Prostate gland (tissue), 2 donors: Measurements from ENCODE around the gene ZXDC. TPM values are rescaled to one million over a fixed set of nuclear protein-coding genes. Genes with fewer than 3 reads are reported as not detected.

Source experiments
- DNase-seq: peaks from one replicate; pipeline ENCODE4 v3.0.0-alpha.2; 2019; ENCODE audit warnings: low spot score
- H3K27ac ChIP-seq, 2 donors: fragments of 200-600 bp; sonication (generic); 2 replicates each; pipeline ENCODE4 v1.5.1; 2017 to 2019
- H3K27me3 ChIP-seq: fragments of 200-600 bp; sonication (generic); replicated peaks from 2 replicates; pipeline ENCODE4 v1.5.1; 2019; ENCODE audit not compliant: insufficient read depth
- H3K36me3 ChIP-seq, 2 donors: fragments of 200-600 bp; sonication (generic); 1 replicate in 1 of 2; 2 replicates in 1 of 2; pipeline versions ENCODE4 v1.5.1 to v1.8.1; 2017 to 2019
- H3K4me1 ChIP-seq: fragments of 200-600 bp; sonication (generic); replicated peaks from 2 replicates; pipeline ENCODE4 v1.5.1; 2019
- H3K4me3 ChIP-seq, 2 donors: fragments of 200-600 bp; sonication (generic); 2 replicates each; pipeline ENCODE4 v1.5.1; 2017 to 2019
- H3K9me3 ChIP-seq: fragments of 200-600 bp; sonication (generic); 2 replicates; pipeline ENCODE4 v1.5.1; 2017
- CTCF ChIP-seq, 4 experiments: fragments of 200-600 bp in 2 of 4; fragments of 450-650 bp in 2 of 4; sonication (generic) in 2 of 4; IDR thresholded peaks; 1 replicate in 3 of 4; 2 replicates in 1 of 4; pipeline ENCODE4 v1.5.1; 2016 to 2019; ENCODE audit warnings: antibody characterized with exemption in 4 of 4, mild to moderate bottlenecking in 2 of 4, moderate library complexity in 2 of 4
- POLR2A ChIP-seq: fragments of 450-650 bp; IDR thresholded peaks from one replicate; pipeline ENCODE4 v1.6.1; 2016; ENCODE audit warnings: antibody characterized with exemption, mild to moderate bottlenecking
- POLR2AphosphoS5 ChIP-seq: sonication (generic); formaldehyde crosslinking; IDR thresholded peaks from one replicate; pipeline ENCODE4 v1.6.1; 2017; ENCODE audit warnings: antibody characterized with exemption
- WGBS: methylation state at CpG from one replicate; pipeline ENCODE4 v1.1.5; 2018; 5-methylcytosine and 5-hydroxymethylcytosine counted together
- intact Hi-C: fragments of 100-400 bp; cut with DNase I; formaldehyde crosslinking; loops from one replicate; pipeline ENCODE4 v1.14.2; 2022
- total RNA-seq, 2 donors: library from RNA; depleted of rRNA; stranded (reverse); fragments of >200 nt; gene quantifications; one replicate each; pipeline ENCODE4 v1.1.0, GENCODE V29; 2016

The ZXDC gene
- total RNA-seq, 2 donors from 2014 or later = 47.7 to 87.0 TPM

GRCh38 chr3:126456766-126457388 lies 18.8 kb downstream of the ZXDC start:
- Histone ChIP-seq H3K27me3 (no peaks in the 10 kb centered on the region), H3K4me1 (no peaks in the 10 kb centered on the region), H3K4me3 (no peak overlapping the region), H3K9me3 (no peaks in the 10 kb centered on the region), H3K27ac (no peak overlapping the region), H3K36me3 (peaks cover 13% of the 10 kb centered on the region in 2 donors)
- DNase-seq = no peak
- intact Hi-C loops = no loop called here
- 89% methylated on average over 12 of the region's 12 CpGs for WGBS
- no peak for TF ChIP-seq POLR2A
- no peak for TF ChIP-seq CTCF (IDR thresholded peaks at IDR 0.05)
- no peak for TF ChIP-seq POLR2AphosphoS5

- 78% methylated on average over 4 of the region's 4 CpGs for WGBS
- Histone ChIP-seq H3K27me3 (no peaks in the 10 kb centered on the region), H3K4me3 (no peak overlapping the region), H3K4me1 (no peaks in the 10 kb centered on the region), H3K27ac (no peak overlapping the region), H3K9me3 (no peaks in the 10 kb centered on the region), H3K36me3 (peaks cover 7 to 9% of the 10 kb centered on the region in 2 donors)
- TF ChIP-seq POLR2A (no peak), CTCF (IDR thresholded peaks at IDR 0.05) (no peak), POLR2AphosphoS5 (no peak)
- intact Hi-C loops = no loop called here
- DNase-seq = no peak
Observed at GRCh38 chr3:126456211-126456610, 19.5 kb downstream of the ZXDC start.

DNA sequence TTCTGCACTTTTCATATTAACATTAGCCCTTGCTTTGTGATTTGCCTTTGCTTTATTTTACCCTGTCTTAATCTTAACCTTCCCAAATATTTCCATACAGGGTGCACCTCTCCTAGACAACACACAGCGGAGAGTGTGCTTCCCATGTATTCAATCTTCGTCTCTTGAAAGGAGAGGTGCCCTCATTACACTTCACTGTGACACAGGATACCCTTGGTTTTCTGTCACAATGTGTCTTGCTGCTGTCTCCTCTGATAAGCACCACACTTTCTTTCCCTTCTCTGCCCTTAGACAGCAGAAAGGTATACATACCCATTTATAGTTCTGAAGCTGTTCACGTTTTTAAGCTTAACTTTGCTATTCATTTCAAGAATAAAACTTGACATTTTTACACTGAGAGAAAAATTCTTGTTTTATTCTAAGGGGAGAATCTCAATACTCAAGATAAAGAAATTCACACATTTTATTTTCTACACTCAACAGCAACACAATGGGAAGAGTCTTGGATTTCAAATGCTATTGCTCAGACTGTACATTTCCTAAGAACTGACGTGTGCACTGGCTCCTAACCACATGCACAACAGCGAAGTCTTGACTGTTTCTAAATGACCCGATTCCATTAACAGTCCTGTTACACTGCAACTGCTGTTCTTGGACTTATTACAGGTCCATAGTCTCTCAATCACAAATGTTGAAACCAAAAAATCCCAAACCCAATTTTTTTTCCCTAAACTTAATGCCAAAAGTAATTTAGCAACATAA lies 21.1 kb downstream of the ZXDC start:
- Histone ChIP-seq H3K4me1 (no peaks in the 10 kb centered on the region), H3K27me3 (no peaks in the 10 kb centered on the region), H3K27ac (no peak overlapping the region), H3K36me3 (peaks cover 0 to 5% of the 10 kb centered on the region in 2 donors), H3K9me3 (no peaks in the 10 kb centered on the region), H3K4me3 (no peak overlapping the region)
- no peak for TF ChIP-seq POLR2A
- TF ChIP-seq POLR2AphosphoS5 = no peak
- TF ChIP-seq CTCF (IDR thresholded peaks at IDR 0.05) = no peak
- WGBS = 88% methylated on average over 6 of the region's 6 CpGs
- intact Hi-C loops = no loop called here
- DNase-seq = no peak

DNA sequence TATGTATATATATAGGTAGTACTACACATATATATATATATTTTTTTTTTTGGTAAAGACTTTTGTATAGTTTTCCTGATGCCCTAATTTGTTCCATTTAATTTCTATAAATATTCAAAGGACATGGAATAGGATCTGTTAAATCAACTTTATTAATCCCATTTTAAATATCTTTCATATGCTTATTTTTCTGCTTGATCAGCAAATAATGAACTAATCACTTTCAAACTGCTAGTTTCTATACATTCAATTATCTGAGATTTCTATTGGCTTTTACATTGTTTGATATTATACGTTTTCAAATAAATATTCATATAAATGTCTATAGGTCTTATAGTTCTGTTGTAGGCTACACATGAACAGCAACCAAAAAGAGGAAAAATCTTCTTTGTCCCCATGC lies 21.7 kb downstream of the ZXDC start:
- TF ChIP-seq POLR2A (no peak), CTCF (IDR thresholded peaks at IDR 0.05) (no peak), POLR2AphosphoS5 (no peak)
- Histone ChIP-seq H3K36me3 (no peaks in the 10 kb centered on the region), H3K4me1 (no peaks in the 10 kb centered on the region), H3K27me3 (no peaks in the 10 kb centered on the region), H3K9me3 (no peaks in the 10 kb centered on the region), H3K4me3 (no peak overlapping the region), H3K27ac (no peak overlapping the region)
- WGBS = 77% methylated on average over 1 of the region's 1 CpG
- no peak for DNase-seq
- intact Hi-C loops = no loop called here

DNA sequence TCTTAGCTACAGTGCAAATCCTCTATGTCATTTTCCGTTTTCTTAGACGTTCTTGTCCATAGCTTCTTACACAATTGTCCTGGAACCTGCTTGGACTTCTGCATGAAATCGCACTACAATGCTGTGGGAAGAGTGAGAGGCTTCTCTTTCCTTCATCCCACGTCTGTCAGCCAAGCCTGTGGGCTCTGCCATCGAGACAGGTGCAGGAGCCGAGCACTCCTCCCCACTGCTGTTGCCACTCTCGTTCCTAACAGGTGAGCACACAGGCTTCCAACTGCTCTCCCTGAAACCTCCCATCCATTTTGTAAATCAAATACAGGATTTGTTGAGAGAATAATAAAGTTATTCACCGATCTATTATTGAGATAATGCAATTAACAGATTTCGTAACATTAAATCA lies 23.5 kb downstream of the ZXDC start:
- Histone ChIP-seq H3K9me3 (no peaks in the 10 kb centered on the region), H3K4me3 (no peak overlapping the region), H3K27ac (no peak overlapping the region), H3K27me3 (no peaks in the 10 kb centered on the region), H3K4me1 (no peaks in the 10 kb centered on the region), H3K36me3 (no peaks in the 10 kb centered on the region)
- WGBS = 88% methylated on average over 9 of the region's 9 CpGs
- intact Hi-C loops = no loop called here
- DNase-seq = no peak
- TF ChIP-seq CTCF (IDR thresholded peaks at IDR 0.05) = no peak
